Measurements from ENCODE around the gene GLT8D2.
A peak's percentile ranks its signal among the peaks of the same experiment; 100 is the strongest.

The GLT8D2 gene

GRCh38 chr12:103969391-103969790, 80.6 kb downstream of the GLT8D2 start:
- H3K27ac ChIP-seq, result no peak overlapping the region
- no peak for TF ChIP-seq ZFX (IDR thresholded peaks at IDR 0.05)
- TF ChIP-seq, protein P1, sequence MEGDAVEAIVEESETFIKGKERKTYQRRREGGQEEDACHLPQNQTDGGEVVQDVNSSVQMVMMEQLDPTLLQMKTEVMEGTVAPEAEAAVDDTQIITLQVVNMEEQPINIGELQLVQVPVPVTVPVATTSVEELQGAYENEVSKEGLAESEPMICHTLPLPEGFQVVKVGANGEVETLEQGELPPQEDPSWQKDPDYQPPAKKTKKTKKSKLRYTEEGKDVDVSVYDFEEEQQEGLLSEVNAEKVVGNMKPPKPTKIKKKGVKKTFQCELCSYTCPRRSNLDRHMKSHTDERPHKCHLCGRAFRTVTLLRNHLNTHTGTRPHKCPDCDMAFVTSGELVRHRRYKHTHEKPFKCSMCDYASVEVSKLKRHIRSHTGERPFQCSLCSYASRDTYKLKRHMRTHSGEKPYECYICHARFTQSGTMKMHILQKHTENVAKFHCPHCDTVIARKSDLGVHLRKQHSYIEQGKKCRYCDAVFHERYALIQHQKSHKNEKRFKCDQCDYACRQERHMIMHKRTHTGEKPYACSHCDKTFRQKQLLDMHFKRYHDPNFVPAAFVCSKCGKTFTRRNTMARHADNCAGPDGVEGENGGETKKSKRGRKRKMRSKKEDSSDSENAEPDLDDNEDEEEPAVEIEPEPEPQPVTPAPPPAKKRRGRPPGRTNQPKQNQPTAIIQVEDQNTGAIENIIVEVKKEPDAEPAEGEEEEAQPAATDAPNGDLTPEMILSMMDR (conservative IDR thresholded peaks at IDR 0.05), result no peak

DNA sequence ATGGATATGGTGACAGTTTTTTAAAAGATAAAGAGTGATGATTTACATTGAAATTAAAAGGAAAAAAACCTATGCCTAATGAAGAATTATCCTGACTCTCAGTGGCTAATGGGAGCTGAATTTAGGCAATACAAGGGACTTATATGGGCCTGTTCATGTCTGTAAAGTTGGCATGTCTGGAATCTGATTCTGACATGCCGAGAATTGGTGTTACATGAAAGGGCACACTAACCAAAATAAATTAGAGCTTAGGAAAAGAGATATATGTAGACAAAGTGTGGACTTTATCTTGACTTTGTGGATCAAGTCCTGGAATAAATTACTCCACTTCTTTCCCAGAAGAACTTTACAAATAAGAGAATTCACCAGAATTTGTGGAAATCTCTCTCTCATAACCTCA, 83.3 kb downstream of the GLT8D2 start:
- peak overlapping the region; percentile 89; the same call in 1 of the 2 replicates for H3K27ac ChIP-seq
- TF ChIP-seq, protein P1 (conservative IDR thresholded peaks at IDR 0.05), result no peak
- TF ChIP-seq ZFX (IDR thresholded peaks at IDR 0.05), result no peak

DNA sequence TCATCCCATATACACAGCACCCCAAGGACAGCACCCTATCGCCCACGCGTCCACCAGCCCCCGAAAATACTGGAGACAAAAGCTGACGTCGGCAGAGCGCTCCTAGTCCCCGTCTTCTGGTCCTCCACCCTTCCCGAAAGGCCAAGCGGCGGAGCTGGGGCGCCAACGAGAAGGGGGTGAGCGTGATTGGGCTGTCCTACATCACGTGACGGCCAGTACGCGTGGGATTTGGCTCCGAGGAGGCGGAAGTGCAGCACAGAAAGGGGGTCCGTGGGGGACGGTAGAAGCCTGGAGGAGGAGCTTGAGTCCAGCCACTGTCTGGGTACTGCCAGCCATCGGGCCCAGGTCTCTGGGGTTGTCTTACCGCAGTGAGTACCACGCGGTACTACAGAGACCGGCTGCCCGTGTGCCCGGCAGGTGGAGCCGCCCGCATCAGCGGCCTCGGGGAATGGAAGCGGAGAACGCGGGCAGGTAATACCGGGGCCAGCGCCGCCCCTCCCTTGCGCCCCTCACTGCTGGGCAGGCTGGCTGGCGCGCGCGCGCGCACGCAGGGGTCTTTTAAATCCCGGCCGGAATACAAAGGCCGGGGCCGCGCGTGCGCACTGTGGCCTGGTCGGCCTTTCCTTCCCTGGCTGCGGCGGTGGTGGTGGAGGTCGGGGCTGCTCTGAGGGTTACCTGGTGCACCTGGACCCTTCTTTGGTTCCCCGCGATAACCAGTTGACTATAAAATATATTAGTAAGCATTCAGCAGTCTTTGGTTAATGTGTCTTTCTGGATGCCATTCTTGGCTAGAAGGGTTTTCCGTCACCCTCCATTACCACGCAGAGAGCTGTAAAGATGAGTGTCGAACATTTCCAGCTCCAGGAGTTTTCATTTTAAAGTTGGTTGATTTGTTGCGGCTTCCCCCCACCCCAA, 84.1 kb downstream of the GLT8D2 start, which contains the start of gene TDG:
TDG (plus strand) TSS at position 283 of the 915 bp plus-strand sequence; CDS start at position 449, 166 bp downstream.
- TF ChIP-seq, protein P1 (conservative IDR thresholded peaks at IDR 0.05), result peak; percentile 34
- peak; percentile 95 for TF ChIP-seq ZFX (IDR thresholded peaks at IDR 0.05)
- H3K27ac ChIP-seq, result peak within 1 kb of the TSS; percentile 89

- TF ChIP-seq, protein P1 (conservative IDR thresholded peaks at IDR 0.05), result no peak
- no peak for TF ChIP-seq ZFX (IDR thresholded peaks at IDR 0.05)
- H3K27ac ChIP-seq, result peak overlapping the region; percentile 89
Observed at GRCh38 chr12:103965255-103965589, 84.8 kb downstream of the GLT8D2 start.

GRCh38 chr12:103964805-103965204, 85.2 kb downstream of the GLT8D2 start:
- no peak for TF ChIP-seq ZFX (IDR thresholded peaks at IDR 0.05)
- TF ChIP-seq, protein P1 (conservative IDR thresholded peaks at IDR 0.05), result no peak
- H3K27ac ChIP-seq, result no peak overlapping the region

GRCh38 chr12:103962493-103962892, 87.5 kb downstream of the GLT8D2 start:
- TF ChIP-seq, protein P1 (conservative IDR thresholded peaks at IDR 0.05), result no peak
- TF ChIP-seq ZFX (IDR thresholded peaks at IDR 0.05), result no peak
- no peak overlapping the region for H3K27ac ChIP-seq

DNA sequence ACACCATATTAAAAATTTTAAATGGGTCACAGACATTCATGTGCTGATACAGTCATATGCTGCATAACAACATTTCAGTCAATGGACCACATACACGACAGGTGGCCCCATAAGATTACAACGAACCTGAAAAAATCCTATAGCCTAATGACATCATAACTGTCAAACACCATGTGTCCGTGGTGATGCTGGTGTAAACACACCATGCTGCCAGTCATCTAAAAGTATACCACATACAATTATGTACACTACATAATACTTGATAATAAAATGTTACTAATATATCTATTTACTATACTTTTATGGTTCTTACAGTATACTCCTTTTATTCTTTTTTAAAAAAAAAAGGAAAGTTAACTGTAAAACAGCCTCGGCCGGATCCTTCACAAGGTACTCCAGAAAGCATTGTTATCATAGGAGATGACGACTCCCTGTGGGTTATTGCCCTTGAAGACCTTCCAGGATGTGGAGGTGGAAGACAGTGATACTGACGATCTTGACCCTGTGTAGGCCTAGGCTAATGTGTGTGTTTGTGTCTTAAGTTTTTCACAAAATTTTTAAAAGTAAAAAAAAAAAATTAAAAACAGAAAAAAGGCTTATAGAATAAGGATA, 89.3 kb downstream of the GLT8D2 start:
- TF ChIP-seq ZFX (IDR thresholded peaks at IDR 0.05), result no peak
- TF ChIP-seq, protein P1 (conservative IDR thresholded peaks at IDR 0.05), result no peak
- no peak overlapping the region for H3K27ac ChIP-seq
